Tibial nerve (tissue), 3 donors: ENCODE measurements around the gene NFATC1.

Source experiments
- CTCF ChIP-seq, 5 experiments: fragments of 200-600 bp in 3 of 5; fragments of 450-650 bp in 2 of 5; sonication (generic) in 3 of 5; IDR thresholded peaks; one replicate each; pipeline ENCODE4 v1.5.1; 2016 to 2019; ENCODE audit warnings: antibody characterized with exemption in 5 of 5, mild to moderate bottlenecking in 3 of 5, moderate library complexity in 2 of 5
- POLR2A ChIP-seq, 2 donors: fragments of 450-650 bp; IDR thresholded peaks; one replicate each; pipeline ENCODE4 v1.6.1; 2017; ENCODE audit warnings: antibody characterized with exemption in 2 of 2, mild to moderate bottlenecking in 2 of 2, moderate library complexity in 2 of 2

- TF ChIP-seq POLR2A (IDR thresholded peaks at IDR 0.05) (no peak), CTCF (IDR thresholded peaks at IDR 0.05) (no peak)
Observed at GRCh38 chr18:79558196-79558932, 162.6 kb downstream of the NFATC1 start.
